HG03159 (cell line): ENCODE data around the gene RHOBTB1.

ENCODE experiments used
- ATAC-seq: cut with Tn5 transposase; IDR thresholded peaks from one replicate; pipeline ENCODE4 v1.9.1; 2021; ENCODE audit warnings: mild to moderate bottlenecking, moderate library complexity; ENCODE audit not compliant: unreplicated experiment

RHOBTB1 gene

GRCh38 chr10:60943316-60944057, 498 bp downstream of the RHOBTB1 start:
- peak; percentile 39 for ATAC-seq

DNA sequence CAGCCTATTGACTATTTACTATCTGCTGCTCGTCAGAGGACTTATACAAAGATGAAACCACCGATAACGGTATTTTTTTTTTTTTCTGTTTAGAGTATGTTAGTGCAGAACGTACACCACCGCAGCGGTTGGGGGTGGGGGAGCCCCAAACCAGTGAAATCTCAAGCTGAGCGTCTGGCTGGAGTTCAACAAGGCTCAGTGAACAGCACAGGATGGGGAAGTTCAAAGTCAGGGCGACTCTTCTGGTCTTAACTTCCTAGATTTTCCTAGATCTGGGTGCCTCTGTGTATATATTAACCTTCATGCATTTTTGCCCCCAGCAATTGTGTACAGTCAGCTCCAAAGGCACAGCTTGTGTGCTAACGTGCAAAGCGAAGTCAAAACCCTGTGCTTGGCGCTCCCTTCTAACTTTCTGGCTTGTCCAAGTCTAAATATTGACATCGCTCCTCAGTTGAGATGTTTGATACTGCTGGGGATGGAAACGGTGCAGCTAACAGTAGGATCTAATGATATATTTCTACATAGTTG, 1.1 kb downstream of the RHOBTB1 start:
- ATAC-seq, result peak; percentile 63

- no peak for ATAC-seq
Observed at GRCh38 chr10:60942134-60942787, 1.7 kb downstream of the RHOBTB1 start.

- no peak for ATAC-seq
Observed at GRCh38 chr10:60940446-60940845, 3.5 kb downstream of the RHOBTB1 start.

DNA sequence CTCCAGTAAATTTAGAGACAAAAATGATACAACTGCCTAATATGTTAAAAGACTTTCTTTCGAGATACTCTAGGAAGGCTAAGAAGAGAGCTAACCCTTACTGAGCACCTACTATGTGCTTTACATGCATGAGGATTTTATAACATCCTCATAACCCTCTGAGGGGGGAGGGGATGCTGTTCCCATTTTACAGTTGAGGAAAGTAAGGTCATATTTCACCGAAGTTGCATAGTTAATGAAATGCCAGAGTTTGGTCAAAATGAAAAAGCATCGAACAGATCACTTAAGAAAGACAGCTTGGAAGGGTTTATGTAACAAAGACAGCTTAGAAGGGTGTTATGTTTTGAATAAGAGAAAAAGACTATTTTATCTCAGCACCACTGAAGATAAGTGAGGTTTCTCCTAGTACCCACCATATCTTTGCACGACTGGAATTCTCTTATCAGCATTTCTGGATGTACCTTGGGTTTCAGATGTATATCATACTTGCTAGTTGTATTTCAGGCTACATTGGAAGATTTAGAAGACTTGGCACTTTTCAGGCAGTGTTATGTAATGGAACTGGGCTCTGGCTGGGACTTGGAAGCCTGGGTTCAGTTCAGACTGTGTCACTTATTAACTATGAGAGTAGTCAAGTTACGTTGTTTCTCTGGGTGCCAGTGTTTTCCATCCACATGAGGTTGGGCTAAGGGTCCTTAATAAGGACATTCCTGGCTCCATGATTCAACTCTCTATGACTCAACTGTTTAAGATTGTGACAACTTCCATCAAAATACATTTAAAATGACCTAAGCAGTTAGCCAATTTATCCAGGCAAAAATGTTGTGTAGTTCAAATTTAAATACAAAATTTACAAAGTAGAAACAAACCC, 6.0 kb downstream of the RHOBTB1 start:
- ATAC-seq, result no peak

DNA sequence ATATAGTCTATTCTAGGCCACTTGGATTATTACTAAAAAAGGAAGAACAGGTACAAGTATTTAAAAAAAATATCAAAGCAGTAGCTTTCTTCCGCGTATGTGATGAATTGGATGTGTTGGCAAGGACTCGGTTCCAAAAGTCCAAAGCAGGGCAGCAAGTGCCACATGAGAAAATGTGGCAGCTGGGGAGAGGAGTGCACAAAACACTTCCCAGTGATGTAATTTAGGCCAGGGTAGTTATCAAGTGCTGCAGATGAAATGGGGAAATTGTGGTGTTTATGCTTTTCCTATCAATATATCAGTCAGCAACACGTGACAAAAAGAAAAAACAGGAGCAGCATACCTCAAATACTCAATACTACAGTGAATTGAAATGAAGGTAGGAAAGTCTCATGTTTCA, 7.0 kb downstream of the RHOBTB1 start:
- no peak for ATAC-seq

DNA sequence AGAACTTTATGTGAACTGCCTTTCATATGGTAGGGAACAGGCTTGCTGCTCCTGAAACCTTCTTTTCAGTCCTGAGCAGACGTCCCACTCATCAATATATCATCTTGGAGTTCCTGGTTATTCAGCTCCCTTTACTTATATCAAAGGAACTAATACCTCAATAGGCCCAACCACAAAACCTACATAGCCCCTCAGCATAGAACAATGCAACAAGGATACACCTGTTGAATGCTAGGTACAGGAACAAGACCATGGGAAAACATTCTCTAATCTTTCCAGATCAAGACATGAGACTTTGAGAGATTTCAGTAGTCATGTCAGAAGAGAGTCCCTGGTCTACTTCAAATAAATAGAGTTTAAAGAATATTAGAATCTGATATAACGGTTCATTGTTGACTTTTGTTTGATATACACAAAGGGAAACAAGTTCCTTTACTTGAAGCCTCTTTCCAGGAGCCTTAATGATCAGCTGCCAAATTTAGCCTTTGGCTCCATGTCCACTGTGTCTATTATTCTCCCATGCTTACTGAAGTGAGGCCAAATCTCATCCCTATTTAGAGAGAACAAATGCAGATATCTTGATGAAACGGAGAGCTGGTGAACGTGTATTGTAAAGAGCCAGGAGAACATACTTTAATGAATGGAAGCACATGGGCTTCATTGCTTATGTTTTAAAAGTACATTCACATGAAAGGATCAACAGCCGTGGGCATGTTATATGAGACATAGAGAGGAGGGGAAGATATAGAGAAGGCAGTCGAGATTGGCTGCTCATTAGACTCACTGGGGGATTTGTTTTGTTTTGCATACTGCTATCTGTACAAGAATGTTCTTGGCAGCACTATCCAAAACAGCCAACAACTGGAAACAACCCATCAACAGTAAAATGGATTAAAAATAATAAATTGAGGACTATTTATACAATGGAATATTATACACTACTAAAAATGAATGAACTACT, 9.5 kb downstream of the RHOBTB1 start:
- no peak for ATAC-seq

DNA sequence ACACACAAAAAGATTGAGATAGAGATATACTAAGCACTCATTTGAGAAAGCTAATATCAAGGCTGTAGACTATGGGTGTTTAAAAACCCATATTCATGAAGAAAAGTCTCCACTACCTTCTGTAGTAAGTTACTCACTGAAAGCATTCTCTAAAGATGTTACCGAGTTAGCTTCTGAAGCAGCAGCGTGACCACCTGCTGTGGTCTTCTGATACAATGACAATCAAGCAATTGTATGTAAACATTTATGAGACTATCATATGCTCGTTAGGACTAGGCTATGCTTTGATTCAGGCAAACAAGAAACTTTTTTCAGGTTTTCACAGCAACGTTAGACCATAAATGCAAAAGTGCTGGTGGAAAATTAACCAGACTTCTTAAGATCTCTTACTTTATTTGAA, 11.2 kb downstream of the RHOBTB1 start:
- no peak for ATAC-seq

DNA sequence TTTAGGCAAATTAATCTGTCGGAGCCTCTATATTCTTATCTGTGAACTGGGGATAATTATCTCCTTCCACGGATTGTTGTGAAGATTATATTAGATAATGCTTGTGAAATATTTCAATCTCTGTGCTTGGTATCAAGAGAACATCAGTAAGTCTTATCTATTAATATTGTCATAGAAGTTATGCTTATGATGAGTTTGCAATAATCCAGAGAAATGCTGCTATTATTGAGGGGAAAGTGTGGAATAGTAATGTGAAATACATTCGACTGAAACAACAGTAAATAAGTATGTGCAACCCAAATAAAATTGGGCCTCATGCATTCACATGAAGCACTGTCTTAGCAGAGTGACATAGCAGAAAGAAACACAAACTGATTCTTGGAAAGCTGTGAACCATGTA, 13.7 kb downstream of the RHOBTB1 start:
- no peak for ATAC-seq

DNA sequence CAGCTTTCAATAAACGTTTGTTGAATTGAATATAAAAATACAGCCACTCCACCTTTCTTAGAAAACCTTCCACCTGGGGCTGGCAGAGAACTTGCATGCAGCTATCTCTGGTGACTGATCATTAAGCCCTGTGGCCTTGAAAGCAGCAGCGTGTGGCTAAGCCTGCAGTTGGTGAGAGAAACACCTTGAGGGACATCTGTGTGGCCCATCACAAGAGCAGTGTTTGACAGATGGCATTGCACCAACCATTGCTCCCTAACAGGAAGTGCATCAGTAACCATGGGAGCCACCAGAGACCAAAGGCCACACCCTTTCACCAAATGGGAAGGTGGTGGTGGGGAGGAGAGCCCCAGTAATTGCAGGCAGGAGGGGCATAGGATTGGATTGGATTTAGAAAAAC, 22.4 kb downstream of the RHOBTB1 start:
- no peak for ATAC-seq

GRCh38 chr10:60920479-60920878, 23.5 kb downstream of the RHOBTB1 start:
- no peak for ATAC-seq

GRCh38 chr10:60919551-60919950, 24.4 kb downstream of the RHOBTB1 start:
- no peak for ATAC-seq

DNA sequence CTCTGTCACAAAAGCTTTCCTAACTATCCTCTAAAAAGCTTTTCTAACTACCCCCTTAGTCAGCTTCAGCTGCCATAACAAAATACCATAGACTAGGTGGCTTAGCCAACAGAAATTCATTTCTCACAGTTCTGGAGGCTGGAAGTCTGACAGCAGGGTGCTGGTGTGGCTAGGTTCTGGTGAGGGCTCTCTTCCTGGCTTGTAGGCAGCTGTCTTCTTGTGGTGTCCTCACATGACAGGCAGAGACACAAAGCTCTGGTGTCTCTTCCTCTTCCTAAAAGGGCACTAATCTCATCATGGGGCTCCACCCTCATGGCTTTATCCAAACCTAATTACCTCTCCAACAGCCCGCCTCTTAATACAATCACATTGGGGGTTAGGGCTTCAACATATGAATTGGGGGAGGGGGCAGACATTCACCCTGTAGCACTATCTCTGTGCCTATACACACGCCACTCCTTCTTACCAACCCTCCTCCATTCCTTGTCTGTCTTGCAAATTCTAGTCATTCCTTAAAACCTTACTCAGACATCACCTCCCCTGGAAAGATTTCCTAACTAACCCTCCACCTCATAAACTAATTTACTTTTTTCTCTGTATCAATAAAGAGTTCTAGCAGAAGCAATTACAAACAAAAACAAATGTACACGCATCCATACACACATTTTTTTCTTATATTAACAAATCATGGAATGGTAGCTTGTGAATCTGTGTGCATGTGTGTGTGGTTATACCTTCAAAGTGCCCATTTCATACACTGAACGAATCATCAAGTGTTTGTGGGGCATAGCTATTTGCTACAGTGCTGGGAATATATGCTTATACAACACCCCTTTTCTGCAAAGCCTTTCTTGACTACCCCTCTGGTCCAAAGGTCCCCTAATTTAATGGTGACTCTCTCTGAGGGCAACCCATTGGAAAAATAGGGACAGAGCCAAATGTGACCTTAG, 26.4 kb downstream of the RHOBTB1 start:
- no peak for ATAC-seq

GRCh38 chr10:60916025-60916424, 28.0 kb downstream of the RHOBTB1 start:
- peak; percentile 56 for ATAC-seq

DNA sequence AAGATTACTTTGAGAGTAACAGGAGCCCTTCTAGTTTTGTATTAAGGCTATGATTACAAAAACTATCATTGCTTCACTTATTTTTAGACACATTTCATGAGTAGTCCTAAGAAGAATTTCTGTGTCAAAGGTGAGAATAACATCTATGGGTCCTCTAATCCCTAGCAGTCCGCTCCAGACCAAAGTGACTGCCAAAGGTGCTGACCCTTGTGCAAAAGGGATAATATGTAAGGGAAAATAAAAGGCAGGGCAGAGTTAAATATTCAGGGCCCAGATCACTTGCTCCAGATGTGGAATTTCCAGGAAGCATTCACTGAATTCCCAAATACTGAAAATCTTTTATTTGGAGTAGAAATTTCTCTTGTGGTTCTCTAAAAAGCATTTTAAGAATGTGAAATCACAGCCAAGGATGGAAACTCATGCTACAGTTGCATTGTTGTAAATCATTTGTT, 29.3 kb downstream of the RHOBTB1 start:
- ATAC-seq, result no peak

DNA sequence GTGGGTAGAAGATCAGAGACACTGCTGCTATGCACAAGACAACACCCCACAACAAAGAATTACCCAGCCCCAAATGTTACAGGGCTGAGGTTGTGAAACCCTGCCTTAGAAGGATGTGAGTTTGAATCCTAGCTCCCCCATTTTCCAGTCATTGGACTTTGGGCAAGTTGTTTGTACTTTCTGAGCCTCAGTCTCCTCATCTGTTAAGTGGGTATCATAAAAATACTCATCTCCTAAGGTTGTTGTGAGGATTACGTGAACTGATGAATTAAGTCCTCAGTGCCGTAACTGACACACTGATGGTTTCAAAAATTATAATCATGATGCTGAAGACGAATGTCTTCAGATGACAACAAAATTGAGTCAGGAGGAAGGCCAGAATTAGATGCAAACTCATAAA, 30.3 kb downstream of the RHOBTB1 start:
- ATAC-seq, result no peak

DNA sequence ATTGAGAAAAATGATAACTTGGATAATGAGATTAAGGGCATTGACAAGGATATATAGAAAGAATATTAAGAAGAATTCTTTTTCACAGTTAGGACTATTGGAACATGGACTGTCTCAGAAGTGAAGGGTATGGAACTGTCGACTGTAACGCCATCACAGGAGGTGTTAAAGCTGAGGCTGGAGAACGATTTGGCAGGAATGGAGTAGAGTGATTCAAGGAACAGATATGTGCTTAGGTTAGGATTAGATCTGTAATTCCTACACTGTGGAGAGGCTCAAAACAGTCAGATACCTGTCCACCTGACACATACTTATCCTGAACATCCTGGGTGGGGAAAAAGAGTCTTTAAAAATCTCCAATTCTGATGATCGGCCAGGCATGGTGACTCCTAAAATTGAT, 30.9 kb downstream of the RHOBTB1 start:
- no peak for ATAC-seq

DNA sequence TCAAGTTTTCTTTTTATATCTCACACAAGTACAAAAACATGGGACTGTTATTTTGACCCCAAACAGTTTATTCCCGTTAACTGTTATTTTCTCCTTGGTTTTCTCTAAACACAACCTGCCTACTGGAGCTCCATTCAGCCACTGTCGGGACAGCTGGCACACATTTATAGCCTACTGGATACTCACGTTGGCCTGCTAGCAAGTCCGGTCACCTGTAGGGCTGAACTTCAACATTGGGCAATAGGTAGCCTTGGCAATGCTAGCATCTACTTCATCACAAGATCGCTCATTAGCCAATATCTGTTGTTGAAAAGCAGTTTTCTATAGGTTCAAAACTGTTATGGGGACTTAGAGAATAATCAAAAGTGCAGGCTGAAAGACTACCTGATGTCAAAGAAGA, 32.3 kb downstream of the RHOBTB1 start:
- ATAC-seq, result no peak

DNA sequence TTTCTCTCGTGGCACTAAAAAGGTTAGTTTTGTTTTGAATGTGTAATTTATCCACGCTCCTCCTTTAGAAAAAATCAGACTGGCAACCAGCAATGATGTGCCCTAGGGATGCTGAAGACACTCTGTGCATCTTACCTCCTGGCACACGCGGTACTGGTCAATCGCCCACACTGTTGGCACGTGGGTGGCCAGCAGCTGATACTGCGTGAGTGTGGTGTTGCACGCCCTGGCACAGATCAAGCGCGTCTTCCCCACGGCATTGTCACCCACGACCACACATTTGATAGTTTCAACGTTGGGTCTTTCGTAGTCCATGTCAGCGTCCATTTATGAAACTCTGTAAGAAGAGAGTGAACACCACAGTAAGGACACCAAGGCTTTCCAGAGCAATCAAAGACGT, 32.8 kb downstream of the RHOBTB1 start:
- ATAC-seq, result no peak
